ENCODE results near the gene SAMD3. TPM values are rescaled to one million over a fixed set of nuclear protein-coding genes. Genes with fewer than 3 reads are reported as not detected.
"Not testable (repeated sequence)": the region's sequence is repeated elsewhere in the genome, so short reads cannot be mapped to it uniquely, and the experiment has no call there.

SAMD3 gene
- total RNA-seq, 1 donor from 2014 or later = 0.69 TPM

GRCh38 chr6:130200020-130200419 lies 22.7 kb downstream of the SAMD3 start:
- Mint-ChIP-seq H3K4me1 (ENCODE audit: low read depth) (peaks cover 1% of the 10 kb centered on the region), H3K4me3 (ENCODE audit: low read depth) (no peak overlapping the region), H3K27me3 (peaks cover 57% of the 10 kb centered on the region), H3K36me3 (ENCODE audit: insufficient read depth) (no peaks in the 10 kb centered on the region), H3K27ac (no peak overlapping the region), H3K9me3 (ENCODE audit: low read depth) (peaks cover 5% of the 10 kb centered on the region)
- no peak for DNase-seq (ENCODE audit: low spot score, unreplicated experiment)
- TF ChIP-seq CTCF (IDR thresholded peaks at IDR 0.05; ENCODE audit: unreplicated experiment) = no peak

- Mint-ChIP-seq H3K27me3 (peaks cover 60% of the 10 kb centered on the region), H3K36me3 (ENCODE audit: insufficient read depth) (peaks cover 3% of the 10 kb centered on the region), H3K27ac (no peak overlapping the region), H3K9me3 (ENCODE audit: low read depth) (peaks cover 10% of the 10 kb centered on the region), H3K4me1 (ENCODE audit: low read depth) (peaks cover 1% of the 10 kb centered on the region), H3K4me3 (ENCODE audit: low read depth) (no peak overlapping the region)
- TF ChIP-seq CTCF (IDR thresholded peaks at IDR 0.05; ENCODE audit: unreplicated experiment) = no peak
- no peak for DNase-seq (ENCODE audit: low spot score, unreplicated experiment)
These were observed 24.2 kb downstream of the SAMD3 start for GRCh38 chr6:130198483-130199035.

GRCh38 chr6:130197816-130198482 lies 24.8 kb downstream of the SAMD3 start:
- H3K4me1 Mint-ChIP-seq (ENCODE audit: low read depth); H3K27ac Mint-ChIP-seq; H3K36me3 Mint-ChIP-seq (ENCODE audit: insufficient read depth); H3K4me3 Mint-ChIP-seq (ENCODE audit: low read depth); DNase-seq (ENCODE audit: low spot score, unreplicated experiment): not testable (repeated sequence)
- Mint-ChIP-seq H3K27me3 (peaks cover 56% of the 10 kb centered on the region), H3K9me3 (ENCODE audit: low read depth) (peaks cover 12% of the 10 kb centered on the region)

GRCh38 chr6:130194434-130194833 lies 28.3 kb downstream of the SAMD3 start:
- not testable (repeated sequence) for H3K36me3 Mint-ChIP-seq (ENCODE audit: insufficient read depth); H3K27ac Mint-ChIP-seq; H3K4me3 Mint-ChIP-seq (ENCODE audit: low read depth); H3K4me1 Mint-ChIP-seq (ENCODE audit: low read depth); DNase-seq (ENCODE audit: low spot score, unreplicated experiment)
- H3K9me3 Mint-ChIP-seq (ENCODE audit: low read depth) = peaks cover 18% of the 10 kb centered on the region
- peaks cover 33% of the 10 kb centered on the region for H3K27me3 Mint-ChIP-seq

GRCh38 chr6:130190701-130191690 lies 31.8 kb downstream of the SAMD3 start:
- no peak for TF ChIP-seq CTCF (IDR thresholded peaks at IDR 0.05; ENCODE audit: unreplicated experiment)
- H3K9me3 Mint-ChIP-seq (ENCODE audit: low read depth) = peaks cover 18% of the 10 kb centered on the region
- peaks cover 10% of the 10 kb centered on the region for H3K4me1 Mint-ChIP-seq (ENCODE audit: low read depth)
- peaks cover 4% of the 10 kb centered on the region for H3K36me3 Mint-ChIP-seq (ENCODE audit: insufficient read depth)
- H3K27me3 Mint-ChIP-seq = peaks cover 14% of the 10 kb centered on the region
- DNase-seq (ENCODE audit: low spot score, unreplicated experiment) = no peak
- H3K27ac Mint-ChIP-seq = peak overlapping the region; percentile 42
- no peak overlapping the region for H3K4me3 Mint-ChIP-seq (ENCODE audit: low read depth)

Measured in progenitor cell of endocrine pancreas (in vitro differentiated cells).